Transverse colon (tissue), 4 donors: ENCODE data around the gene DEF6.
"Not testable (repeated sequence)": the region's sequence is repeated elsewhere in the genome, so short reads cannot be mapped to it uniquely, and the experiment has no call there.

ENCODE experiments used
- POLR2A ChIP-seq: fragments of 450-650 bp; IDR thresholded peaks from one replicate; pipeline ENCODE4 v1.6.1; 2016; ENCODE audit warnings: antibody characterized with exemption, mild to moderate bottlenecking, moderate library complexity
- POLR2AphosphoS5 ChIP-seq, 3 donors: sonication (generic); formaldehyde crosslinking; IDR thresholded peaks; one replicate each; pipeline ENCODE4 v1.6.1; 2016; ENCODE audit warnings: antibody characterized with exemption in 3 of 3
- TF ChIP-seq, protein P1 (sequence below), 5 experiments: fragments of 200-600 bp in 3 of 5; fragments of 450-650 bp in 2 of 5; sonication (generic) in 3 of 5; IDR thresholded peaks; 1 replicate in 2 of 5; 2 replicates in 3 of 5; pipeline ENCODE4 v1.5.1; 2016 to 2017; ENCODE audit warnings: antibody characterized with exemption in 5 of 5, inconsistent platforms in 3 of 5, mild to moderate bottlenecking in 2 of 5, moderate library complexity in 1 of 5

DNA sequence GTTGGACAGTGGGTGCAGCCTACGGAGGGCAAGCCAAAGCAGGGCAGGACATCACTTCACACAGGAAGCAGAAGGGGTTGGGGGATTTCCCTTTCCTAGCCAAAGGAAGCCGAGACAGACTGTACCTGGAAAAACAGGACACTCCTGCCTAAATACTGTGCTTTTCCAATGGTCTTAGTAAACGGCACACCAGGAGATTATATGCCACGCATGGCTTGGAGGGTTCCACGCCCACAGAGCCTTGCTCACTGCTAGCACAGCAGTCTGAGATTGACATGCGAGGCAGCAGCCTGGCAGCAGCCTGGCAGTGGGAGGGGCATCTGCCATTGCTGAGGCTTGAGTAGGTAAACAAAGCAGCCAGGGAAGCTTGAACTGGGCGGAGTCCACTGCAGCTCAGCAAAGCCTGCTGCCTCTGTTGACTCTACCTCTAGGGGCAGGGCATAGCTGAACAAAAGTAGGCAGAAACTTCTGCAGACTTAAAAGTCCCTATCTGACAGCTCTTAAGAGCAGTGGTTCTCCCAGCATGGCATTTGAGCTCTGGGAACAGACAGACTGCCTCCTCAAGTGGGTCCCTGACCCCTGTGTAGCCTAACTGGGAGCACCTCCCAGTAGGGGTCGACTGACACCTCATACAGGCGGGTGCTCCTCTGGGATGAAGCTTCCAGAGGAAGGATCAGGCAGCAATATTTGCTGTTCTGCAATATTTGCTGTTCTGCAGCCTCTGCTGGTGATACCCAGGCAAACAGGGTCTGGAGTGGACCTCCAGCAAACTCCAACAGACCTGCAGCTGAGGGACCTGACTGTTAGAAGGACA, 34.7 kb downstream of the DEF6 start:
- TF ChIP-seq, protein P1, sequence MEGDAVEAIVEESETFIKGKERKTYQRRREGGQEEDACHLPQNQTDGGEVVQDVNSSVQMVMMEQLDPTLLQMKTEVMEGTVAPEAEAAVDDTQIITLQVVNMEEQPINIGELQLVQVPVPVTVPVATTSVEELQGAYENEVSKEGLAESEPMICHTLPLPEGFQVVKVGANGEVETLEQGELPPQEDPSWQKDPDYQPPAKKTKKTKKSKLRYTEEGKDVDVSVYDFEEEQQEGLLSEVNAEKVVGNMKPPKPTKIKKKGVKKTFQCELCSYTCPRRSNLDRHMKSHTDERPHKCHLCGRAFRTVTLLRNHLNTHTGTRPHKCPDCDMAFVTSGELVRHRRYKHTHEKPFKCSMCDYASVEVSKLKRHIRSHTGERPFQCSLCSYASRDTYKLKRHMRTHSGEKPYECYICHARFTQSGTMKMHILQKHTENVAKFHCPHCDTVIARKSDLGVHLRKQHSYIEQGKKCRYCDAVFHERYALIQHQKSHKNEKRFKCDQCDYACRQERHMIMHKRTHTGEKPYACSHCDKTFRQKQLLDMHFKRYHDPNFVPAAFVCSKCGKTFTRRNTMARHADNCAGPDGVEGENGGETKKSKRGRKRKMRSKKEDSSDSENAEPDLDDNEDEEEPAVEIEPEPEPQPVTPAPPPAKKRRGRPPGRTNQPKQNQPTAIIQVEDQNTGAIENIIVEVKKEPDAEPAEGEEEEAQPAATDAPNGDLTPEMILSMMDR (IDR thresholded peaks at IDR 0.05), result peak in 3 of 5 experiments; percentile 20 to 40 (median 33)
- not testable (repeated sequence) for TF ChIP-seq POLR2A
- peak in 1 of 3 donors; percentile 9 for TF ChIP-seq POLR2AphosphoS5 (IDR thresholded peaks at IDR 0.05)
